ENCODE measurements around the gene CYP4X1. TPM values are rescaled to one million over a fixed set of nuclear protein-coding genes. Genes with fewer than 3 reads are reported as not detected.

The CYP4X1 gene, protein sequence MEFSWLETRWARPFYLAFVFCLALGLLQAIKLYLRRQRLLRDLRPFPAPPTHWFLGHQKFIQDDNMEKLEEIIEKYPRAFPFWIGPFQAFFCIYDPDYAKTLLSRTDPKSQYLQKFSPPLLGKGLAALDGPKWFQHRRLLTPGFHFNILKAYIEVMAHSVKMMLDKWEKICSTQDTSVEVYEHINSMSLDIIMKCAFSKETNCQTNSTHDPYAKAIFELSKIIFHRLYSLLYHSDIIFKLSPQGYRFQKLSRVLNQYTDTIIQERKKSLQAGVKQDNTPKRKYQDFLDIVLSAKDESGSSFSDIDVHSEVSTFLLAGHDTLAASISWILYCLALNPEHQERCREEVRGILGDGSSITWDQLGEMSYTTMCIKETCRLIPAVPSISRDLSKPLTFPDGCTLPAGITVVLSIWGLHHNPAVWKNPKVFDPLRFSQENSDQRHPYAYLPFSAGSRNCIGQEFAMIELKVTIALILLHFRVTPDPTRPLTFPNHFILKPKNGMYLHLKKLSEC
- 0.44 and 0.50 TPM in 2 replicates for total RNA-seq (2021)
- long read RNA-seq, partial matches to known transcripts, result 0 of 3 reads
- long read RNA-seq, other reads (novel, unspliced or antisense), result 2 of 3 reads

DNA sequence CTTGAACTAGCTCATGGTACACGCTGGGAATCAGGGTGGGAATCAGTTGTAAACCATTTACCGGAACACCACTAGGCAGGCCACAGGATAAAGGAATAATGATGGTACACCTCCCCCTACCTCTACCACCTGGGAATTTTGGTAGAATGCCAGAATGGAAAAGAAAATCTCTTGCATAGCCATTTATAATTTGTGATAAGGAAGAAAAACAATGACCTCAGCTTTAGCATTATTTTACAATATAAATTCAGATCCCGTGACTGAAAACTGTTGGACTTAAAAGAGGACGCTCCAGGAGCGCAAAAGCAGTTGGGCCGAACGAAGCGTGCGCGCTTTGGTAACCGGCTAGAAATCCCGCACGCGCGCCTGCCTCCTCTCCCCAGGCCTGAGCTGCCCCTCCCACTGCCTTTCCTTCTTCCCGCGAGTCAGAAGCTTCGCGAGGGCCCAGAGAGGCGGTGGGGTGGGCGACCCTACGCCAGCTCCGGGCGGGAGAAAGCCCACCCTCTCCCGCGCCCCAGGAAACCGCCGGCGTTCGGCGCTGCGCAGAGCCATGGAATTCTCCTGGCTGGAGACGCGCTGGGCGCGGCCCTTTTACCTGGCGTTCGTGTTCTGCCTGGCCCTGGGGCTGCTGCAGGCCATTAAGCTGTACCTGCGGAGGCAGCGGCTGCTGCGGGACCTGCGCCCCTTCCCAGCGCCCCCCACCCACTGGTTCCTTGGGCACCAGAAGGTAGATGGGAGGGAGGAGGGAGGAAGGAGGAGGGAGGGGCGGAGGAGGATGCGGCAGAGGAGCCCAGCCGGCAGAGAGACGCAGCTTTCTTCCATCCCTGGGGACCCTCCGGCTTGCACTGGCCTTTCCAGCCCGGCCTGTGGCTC lies at the start of gene CYP4X1:
CYP4X1 (plus strand) TSS at position 402 of the 873 bp plus-strand sequence; CDS start at position 551, 149 bp downstream.
- Histone ChIP-seq H4K20me1 (ENCODE audit: control insufficient read depth, insufficient read depth, insufficient read length) (no peaks in the 10 kb centered on the region), H4K5ac (ENCODE audit: insufficient read length, low read depth, low read length) (no peak within 1 kb of the TSS), H3K14ac (ENCODE audit: insufficient read depth, low read length) (peak within 1 kb of the TSS; percentile 84; the same call in 1 of the 2 replicates), H3K23me2 (ENCODE audit: insufficient read length, low read depth, low read length, poor library complexity, severe bottlenecking) (no peaks in the 10 kb centered on the region), H3K9me3 (ENCODE audit: control insufficient read depth, low read depth, low read length) (no peaks in the 10 kb centered on the region), H3K4me2 (ENCODE audit: insufficient read depth, insufficient read length, low read length) (peak within 1 kb of the TSS; percentile 46), H3K79me2 (ENCODE audit: insufficient read depth, low read length) (no peaks in the 10 kb centered on the region), H3K27ac (ENCODE audit: insufficient read length, low read depth, low read length) (no peak within 1 kb of the TSS), H3K79me1 (ENCODE audit: insufficient read depth, low read depth, low read length, poor library complexity, severe bottlenecking) (no peaks in the 10 kb centered on the region), H3K56ac (ENCODE audit: insufficient read length, low read depth, low read length) (no peak within 1 kb of the TSS), H3K9ac (ENCODE audit: extremely low read depth, insufficient read length, low read length) (peak within 1 kb of the TSS; percentile 21), H4K91ac (ENCODE audit: insufficient read length, low read depth, low read length) (no peak within 1 kb of the TSS), H2AFZ (ENCODE audit: low read length) (peak within 1 kb of the TSS; percentile 86), H3K18ac (ENCODE audit: insufficient read length, low read depth, low read length) (peak within 1 kb of the TSS; percentile 76), H3K4me1 (ENCODE audit: insufficient read depth, low read length) (peaks cover 6% of the 10 kb centered on the region; the same call in 1 of the 2 replicates), H3K23ac (ENCODE audit: insufficient read length, low read depth, low read length) (no peak within 1 kb of the TSS), H4K8ac (replicated peaks; ENCODE audit: insufficient read length, low read depth, low read length) (no peak within 1 kb of the TSS), H2BK12ac (ENCODE audit: insufficient read length, low read depth, low read length) (no peak within 1 kb of the TSS), H3T11ph (ENCODE audit: low read length) (no peak within 1 kb of the TSS), H2AK5ac (ENCODE audit: insufficient read length, low read length) (no peak within 1 kb of the TSS), H2BK20ac (ENCODE audit: low read depth, low read length, poor library complexity, severe bottlenecking) (no peak within 1 kb of the TSS), H3K4ac (ENCODE audit: low read depth, low read length) (no peak within 1 kb of the TSS), H2BK15ac (ENCODE audit: low read depth, low read length) (no peak within 1 kb of the TSS; the same call in 1 of the 2 replicates), H3K27me3 (ENCODE audit: insufficient read depth, low read length) (no peaks in the 10 kb centered on the region; the same call in 1 of the 2 replicates), H2BK120ac (ENCODE audit: low read depth, low read length, poor library complexity, severe bottlenecking) (no peak within 1 kb of the TSS), H2BK5ac (ENCODE audit: insufficient read length, low read length) (no peak within 1 kb of the TSS)
- peaks cover 19 to 29% of the 10 kb centered on the region in 2 experiments for H3K4me1 Mint-ChIP-seq
- peak within 1 kb of the TSS in 1 of 3 experiments; percentile 67; a peak in 1 of 7 replicates for H3K27ac Mint-ChIP-seq
- peaks cover 44% of the 10 kb centered on the region for H3K27me3 Mint-ChIP-seq (ENCODE audit: low read depth)
- H3K9me3 Mint-ChIP-seq, result no peaks in the 10 kb centered on the region
- TF ChIP-seq, protein P1, sequence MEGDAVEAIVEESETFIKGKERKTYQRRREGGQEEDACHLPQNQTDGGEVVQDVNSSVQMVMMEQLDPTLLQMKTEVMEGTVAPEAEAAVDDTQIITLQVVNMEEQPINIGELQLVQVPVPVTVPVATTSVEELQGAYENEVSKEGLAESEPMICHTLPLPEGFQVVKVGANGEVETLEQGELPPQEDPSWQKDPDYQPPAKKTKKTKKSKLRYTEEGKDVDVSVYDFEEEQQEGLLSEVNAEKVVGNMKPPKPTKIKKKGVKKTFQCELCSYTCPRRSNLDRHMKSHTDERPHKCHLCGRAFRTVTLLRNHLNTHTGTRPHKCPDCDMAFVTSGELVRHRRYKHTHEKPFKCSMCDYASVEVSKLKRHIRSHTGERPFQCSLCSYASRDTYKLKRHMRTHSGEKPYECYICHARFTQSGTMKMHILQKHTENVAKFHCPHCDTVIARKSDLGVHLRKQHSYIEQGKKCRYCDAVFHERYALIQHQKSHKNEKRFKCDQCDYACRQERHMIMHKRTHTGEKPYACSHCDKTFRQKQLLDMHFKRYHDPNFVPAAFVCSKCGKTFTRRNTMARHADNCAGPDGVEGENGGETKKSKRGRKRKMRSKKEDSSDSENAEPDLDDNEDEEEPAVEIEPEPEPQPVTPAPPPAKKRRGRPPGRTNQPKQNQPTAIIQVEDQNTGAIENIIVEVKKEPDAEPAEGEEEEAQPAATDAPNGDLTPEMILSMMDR (conservative IDR thresholded peaks at IDR 0.05), result no peak
- no CpG with 5 or more reads among the region's 49 CpGs for WGBS (ENCODE audit: extremely low coverage, insufficient read length, low lambda C conversion rate)
- H3K4me3 Mint-ChIP-seq, result peak within 1 kb of the TSS; percentile 64 to 82
- no peaks in the 10 kb centered on the region for H3K36me3 Mint-ChIP-seq (ENCODE audit: insufficient read depth in 1 of 3, low read depth in 3 of 3)
- peak; percentile 62 for DNase-seq
